Stimulated activated CD8-positive, alpha-beta memory T cell treated with anti-CD3 and anti-CD28 coated beads, Interleukin-4, amount 100 ng/mL, for 48 hours (primary cell): ENCODE results near the gene HRC.
"Not testable (repeated sequence)": the region's sequence is repeated elsewhere in the genome, so short reads cannot be mapped to it uniquely, and the experiment has no call there.

Source experiments
- DNase-seq: peaks from one replicate; pipeline ENCODE4 v3.0.0-alpha.2; 2020

HRC gene

DNA sequence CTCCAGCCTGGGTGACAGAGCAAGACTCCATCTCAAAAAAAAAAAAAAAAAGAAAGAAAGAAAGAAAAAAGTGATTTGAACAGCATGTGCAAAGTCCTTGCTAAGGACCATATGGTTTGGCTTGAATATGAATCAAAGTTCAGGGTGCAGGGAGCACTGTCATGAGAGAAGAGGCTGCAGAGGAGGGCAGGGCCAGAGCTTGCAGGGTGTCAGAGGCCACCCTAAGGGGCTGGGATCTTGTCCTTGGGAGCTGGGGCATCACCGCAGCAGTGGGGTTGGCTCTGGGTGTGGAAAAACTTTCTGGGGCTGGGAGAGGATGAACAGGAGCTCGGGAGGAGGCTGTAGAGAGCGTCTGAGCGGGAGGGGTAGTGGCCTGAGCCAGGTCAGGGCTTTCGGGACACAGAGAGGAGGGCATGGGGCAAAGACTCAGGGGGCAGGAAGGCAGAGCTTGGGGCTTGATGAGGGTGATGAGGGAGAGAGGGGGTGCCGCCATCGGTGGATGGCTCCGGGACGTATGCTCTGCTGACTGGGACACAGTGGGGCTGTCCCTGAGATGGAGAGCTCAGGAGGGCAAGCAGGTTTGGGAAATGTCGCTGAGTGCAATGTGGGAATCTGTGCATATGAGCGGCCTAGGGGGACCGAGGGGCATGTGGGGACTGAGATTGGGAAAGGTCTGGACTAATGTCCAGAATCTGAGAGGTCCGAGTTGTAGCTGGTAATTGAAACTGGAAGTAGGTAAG, 5.4 kb upstream of the HRC start:
- no peak for DNase-seq

DNA sequence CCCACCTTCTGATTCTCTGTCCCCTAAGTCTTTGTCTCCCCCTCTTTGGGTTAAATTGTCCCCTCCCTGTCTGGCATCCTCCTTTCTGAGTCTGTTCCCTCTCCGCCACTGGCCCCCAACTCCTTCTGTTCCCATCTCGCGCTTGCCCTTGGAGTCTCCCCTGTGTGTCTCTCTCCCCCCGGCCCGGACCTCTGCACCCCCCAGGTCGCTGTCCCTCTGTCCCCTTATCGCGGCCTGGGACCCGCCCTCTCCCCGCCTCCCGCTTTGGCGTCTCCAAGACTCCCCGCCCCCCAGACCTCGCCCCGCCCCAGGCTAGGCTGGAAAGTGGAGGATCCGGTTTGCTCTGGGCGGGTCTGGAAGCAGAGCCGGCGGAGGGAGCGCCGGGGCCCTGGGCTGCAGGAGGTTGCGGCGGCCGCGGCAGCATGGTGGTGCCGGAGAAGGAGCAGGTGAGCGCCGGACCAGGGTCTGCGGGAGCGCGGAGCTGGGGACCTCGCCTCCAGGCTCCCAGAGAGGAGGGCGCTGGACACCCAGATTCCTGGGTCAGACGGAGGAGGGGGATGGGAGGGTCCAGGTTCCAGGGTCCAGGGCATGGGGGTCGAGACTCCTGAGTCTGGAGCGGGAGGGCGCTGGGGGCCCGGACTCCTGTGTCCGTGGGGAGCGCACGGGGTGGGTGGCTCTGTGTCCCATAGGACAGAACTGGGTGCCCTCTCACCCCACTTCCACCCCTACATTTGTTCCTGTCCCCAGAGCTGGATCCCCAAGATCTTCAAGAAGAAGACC, 2.4 kb upstream of the HRC start, which contains the start of gene TRPM4:
Gene TRPM4, plus strand, starts transcription at position 348 of the 780 bp plus-strand sequence. Its CDS starts 75 bp downstream, at position 423.
- peak; percentile 78 for DNase-seq

- no peak for DNase-seq
These were observed 687 bp upstream of the HRC start for GRCh38 chr19:49155820-49156346.

DNA sequence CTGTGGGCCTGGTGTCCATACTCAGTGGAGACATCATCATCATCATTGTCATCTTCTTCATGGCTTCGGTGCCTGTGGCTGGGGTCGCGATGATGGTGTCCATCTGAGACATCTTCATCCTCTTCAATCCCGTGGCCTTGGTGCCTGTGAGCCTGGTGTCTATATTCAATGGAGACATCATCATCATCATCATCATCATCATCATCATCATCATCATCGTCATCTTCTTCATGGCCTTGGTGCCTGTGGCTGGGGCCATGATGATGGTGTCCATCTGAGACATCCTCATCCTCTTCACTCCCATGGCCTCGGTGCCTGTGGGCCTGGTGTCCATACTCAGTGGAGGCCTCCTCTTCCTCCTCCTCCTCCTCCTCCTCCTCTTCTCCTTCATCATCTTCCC, 917 bp downstream of the HRC start:
- no peak for DNase-seq

- DNase-seq: no peak
These were observed 1.9 kb downstream of the HRC start for GRCh38 chr19:49153167-49153809.

DNA sequence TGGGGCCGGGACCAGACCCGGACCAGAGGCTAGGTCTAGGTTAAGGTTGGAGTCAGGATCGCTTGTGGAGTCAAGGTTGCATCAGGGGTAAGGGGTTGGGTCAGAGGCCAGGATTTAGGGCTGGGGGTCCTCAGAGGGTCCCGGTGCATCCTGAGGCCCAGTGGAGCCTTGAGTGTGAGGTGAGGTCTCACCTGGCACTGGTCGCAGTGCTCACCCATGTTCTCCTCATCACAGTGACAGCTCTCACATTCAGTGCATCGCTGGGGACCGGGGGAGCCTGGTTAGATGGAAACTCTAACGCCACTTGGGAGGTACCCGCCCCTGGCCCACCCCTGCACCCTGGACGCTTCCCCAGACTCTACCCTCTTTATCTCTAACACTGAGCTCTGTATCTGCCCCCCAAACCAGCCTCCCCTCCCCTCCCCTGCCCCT, 3.1 kb downstream of the HRC start:
- DNase-seq: no peak

GRCh38 chr19:49151267-49152118, 3.7 kb downstream of the HRC start:
- peak; percentile 73 for DNase-seq

- DNase-seq: no peak
These were observed 4.3 kb downstream of the HRC start for GRCh38 chr19:49150944-49151243.

DNA sequence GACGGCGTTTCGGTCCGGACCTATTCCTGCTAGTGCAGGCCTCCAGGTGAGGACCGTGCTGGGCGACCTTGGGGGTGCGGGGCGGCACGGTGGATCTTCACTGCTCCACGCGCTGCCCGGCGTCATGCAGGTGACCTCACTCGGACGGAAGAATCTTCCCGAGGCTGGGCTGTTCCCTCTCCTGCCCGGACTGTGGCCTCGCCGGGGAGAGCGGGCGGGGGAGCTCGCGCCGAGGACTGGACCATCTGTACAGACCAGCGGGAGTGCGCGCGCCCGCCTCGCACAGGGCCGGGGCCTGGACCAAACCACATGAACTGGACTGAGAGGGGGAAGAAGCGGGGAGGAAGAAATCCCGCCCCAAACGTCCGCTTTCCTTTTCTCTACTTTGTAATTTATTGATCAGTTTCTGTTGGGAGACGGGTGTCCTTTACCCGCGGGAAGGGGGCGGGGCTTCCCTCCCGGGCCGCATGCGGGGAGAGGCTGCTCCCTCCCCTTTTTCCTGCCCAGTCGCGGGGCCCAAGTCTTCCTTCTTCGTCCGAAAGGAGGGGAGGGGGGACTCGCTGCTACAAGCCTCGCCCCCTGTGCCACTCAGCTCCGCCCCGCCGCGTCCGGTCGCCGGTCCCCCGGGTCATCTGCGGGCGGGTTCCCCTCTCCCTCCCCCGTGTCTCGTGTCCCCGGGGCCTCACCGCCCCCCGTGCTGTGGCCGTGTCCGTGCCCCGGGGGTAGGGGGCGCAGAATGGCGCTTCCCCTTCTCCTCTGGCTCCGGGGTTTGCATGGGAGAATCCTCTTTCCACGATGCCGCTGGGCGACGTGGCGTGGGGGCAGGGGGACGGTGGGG, 4.9 kb downstream of the HRC start:
- peak; percentile 62 for DNase-seq

GRCh38 chr19:49149652-49150105, 5.5 kb downstream of the HRC start:
- DNase-seq: no peak

- peak; percentile 92 for DNase-seq
These were observed 6.2 kb downstream of the HRC start for GRCh38 chr19:49148784-49149651.

- no peak for DNase-seq
These were observed 7.0 kb downstream of the HRC start for GRCh38 chr19:49148044-49148682.

DNA sequence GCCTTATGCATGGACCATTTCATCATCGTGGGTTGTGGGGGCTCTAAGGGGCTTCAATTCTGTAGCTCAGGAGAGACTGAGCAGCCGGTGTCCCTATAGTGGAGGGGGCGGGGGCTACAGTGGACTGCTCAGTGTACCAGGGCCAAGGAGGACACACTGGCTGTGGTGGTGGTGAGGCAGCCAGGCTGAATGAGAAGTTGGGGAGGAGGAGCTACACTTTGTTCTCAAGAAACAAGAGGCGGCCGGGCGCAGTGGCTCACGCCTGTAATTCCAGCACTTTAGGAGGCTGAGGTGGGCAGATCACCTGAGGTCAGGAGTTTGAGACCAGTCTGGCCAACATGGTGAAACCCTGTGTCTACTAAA, 8.8 kb downstream of the HRC start:
- not testable (repeated sequence) for DNase-seq

GRCh38 chr19:49145573-49146407, 9.4 kb downstream of the HRC start:
- peak; percentile 93 for DNase-seq

GRCh38 chr19:49142866-49143335, 12.3 kb downstream of the HRC start:
- peak; percentile 84 for DNase-seq

GRCh38 chr19:49141352-49141751, 13.8 kb downstream of the HRC start:
- no peak for DNase-seq

DNA sequence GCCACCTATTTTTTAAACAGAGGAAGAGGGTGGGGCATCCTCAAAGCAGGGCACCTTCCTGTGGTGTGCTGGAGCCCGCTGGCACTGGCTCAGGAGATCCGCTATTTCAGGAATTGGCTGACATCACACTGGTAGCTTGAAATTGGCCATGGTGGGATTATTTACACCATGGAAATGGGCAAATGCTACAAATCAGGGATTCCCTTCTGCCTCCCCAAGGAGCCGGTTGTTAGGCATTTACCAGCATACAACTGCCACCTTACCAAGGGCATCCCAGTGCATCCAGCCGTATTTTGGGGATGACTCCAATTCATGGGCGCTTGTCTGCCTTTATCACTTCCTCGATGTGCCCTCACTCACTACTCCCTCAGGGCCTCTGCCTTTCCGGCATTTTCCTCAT, 14.2 kb downstream of the HRC start:
- no peak for DNase-seq

DNA sequence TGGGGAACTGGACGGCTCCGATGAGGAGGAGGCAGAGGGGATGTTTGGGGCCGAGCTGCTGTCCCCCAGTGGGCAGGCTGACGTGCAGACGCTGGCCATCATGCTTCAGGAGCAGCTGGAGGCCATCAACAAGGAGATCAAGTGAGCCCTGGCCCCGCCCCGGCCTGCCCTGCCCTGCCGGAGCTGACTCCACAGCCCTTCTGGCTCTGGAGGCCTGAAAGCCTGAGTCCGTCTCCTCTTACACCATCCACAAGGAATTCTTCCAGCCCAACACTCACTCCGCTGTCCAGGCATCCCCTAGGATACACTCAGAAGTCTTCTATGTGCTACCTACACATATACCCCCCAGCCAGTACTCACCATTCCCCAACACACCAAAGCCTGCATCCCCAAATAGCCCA, 18.4 kb downstream of the HRC start:
- DNase-seq: no peak

DNA sequence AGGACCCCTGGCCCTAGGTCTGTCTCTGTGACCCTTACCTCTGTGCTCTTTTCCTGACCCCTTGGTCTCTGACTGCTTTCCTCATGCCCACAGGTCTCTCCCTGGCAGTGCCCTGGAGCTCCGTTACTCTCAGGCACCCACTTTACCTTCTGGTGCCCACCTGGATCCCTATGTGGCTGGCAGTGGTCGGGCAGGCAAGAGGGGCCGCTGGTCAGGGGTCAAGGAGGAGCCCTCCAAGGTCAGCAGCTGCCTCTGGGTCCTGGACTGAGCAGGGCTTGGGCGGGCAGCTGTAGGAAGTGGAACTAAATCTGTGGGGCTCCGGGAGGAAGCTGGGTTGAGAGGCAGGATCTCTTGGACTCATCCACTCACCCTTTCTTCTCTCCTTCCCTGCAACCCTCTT, 19.5 kb downstream of the HRC start:
- DNase-seq: no peak
